ENCODE data around the gene LRP1. TPM values are rescaled to one million over a fixed set of nuclear protein-coding genes. Genes with fewer than 3 reads are reported as not detected.

LRP1 gene
- total RNA-seq, 1 experiment from 2014 or later, result 9.0 TPM

GRCh38 chr12:57221169-57221917 is 93.1 kb downstream of the LRP1 start:
- intact Hi-C loops (cut with micrococcal nuclease; ENCODE audit: unreplicated experiment), result no loop called here
- POLR2A ChIA-PET, result no interaction called here
- Histone ChIP-seq H3K36me3 (ENCODE audit: control insufficient read depth, insufficient read depth, low read length) (no peaks in the 10 kb centered on the region; the same call in 1 of the 2 replicates), H3K4me1 (ENCODE audit: control insufficient read depth, insufficient read depth, low read length) (peaks cover 10% of the 10 kb centered on the region), H3K4me3 (ENCODE audit: low read depth in 2 of 2, low read length in 2 of 2) (no peak overlapping the region), H3K9me3 (ENCODE audit: control insufficient read depth, insufficient read depth, low read depth, low read length) (no peaks in the 10 kb centered on the region), H3K27me3 (ENCODE audit: control insufficient read depth, insufficient read depth, low read length) (no peaks in the 10 kb centered on the region; the same call in 1 of the 2 replicates), H3K27ac (ENCODE audit: low read length) (no peak overlapping the region)
- in situ Hi-C loops (cut with HindIII; ENCODE audit: low pct_unique_long_range_greater_than_20kb, low sequenced_read_pairs), result no loop called here
- no peak for ATAC-seq
- CTCF ChIA-PET, result no interaction called here
- DNase-seq (ENCODE audit: low read depth, low spot score), result no peak
- no TSS peak for BruUV-seq (replicated peaks)
- TF ChIP-seq POLR2AphosphoS5 (IDR thresholded peaks at IDR 0.05; ENCODE audit: low read depth, low read length) (no peak), CTCF (IDR thresholded peaks at IDR 0.05) (no peak), SIN3A (IDR thresholded peaks at IDR 0.05; ENCODE audit: borderline replicate concordance, insufficient read depth, low read depth, low read length) (no peak), REST (IDR thresholded peaks at IDR 0.05; ENCODE audit: insufficient read depth in 1 of 2, low read depth in 2 of 2, low read length in 1 of 2) (no peak), TCF7L2 (IDR thresholded peaks at IDR 0.05; ENCODE audit: low read depth, low read length) (no peak)

GRCh38 chr12:57222286-57223190 is 94.3 kb downstream of the LRP1 start:
- CTCF ChIA-PET, result no interaction called here
- TF ChIP-seq POLR2AphosphoS5 (IDR thresholded peaks at IDR 0.05; ENCODE audit: low read depth, low read length), result no peak
- TF ChIP-seq REST (IDR thresholded peaks at IDR 0.05; ENCODE audit: insufficient read depth in 1 of 2, low read depth in 2 of 2, low read length in 1 of 2), result no peak
- TF ChIP-seq CTCF (IDR thresholded peaks at IDR 0.05), result no peak
- no peak for TF ChIP-seq TCF7L2 (IDR thresholded peaks at IDR 0.05; ENCODE audit: low read depth, low read length)
- H3K27me3 ChIP-seq (ENCODE audit: control insufficient read depth, insufficient read depth, low read length), result no peaks in the 10 kb centered on the region; the same call in 1 of the 2 replicates
- DNase-seq (ENCODE audit: low read depth, low spot score) (no peak), ATAC-seq (no peak)
- H3K36me3 ChIP-seq (ENCODE audit: control insufficient read depth, insufficient read depth, low read length), result no peaks in the 10 kb centered on the region
- H3K4me3 ChIP-seq (ENCODE audit: low read depth in 2 of 2, low read length in 2 of 2), result no peak overlapping the region
- peaks cover 6% of the 10 kb centered on the region; the same call in 1 of the 2 replicates for H3K4me1 ChIP-seq (ENCODE audit: control insufficient read depth, insufficient read depth, low read length)
- no TSS peak for BruUV-seq (replicated peaks)
- intact Hi-C loops (cut with micrococcal nuclease; ENCODE audit: unreplicated experiment) (no loop called here), in situ Hi-C loops (cut with HindIII; ENCODE audit: low pct_unique_long_range_greater_than_20kb, low sequenced_read_pairs) (no loop called here)
- H3K27ac ChIP-seq (ENCODE audit: low read length), result no peak overlapping the region
- H3K9me3 ChIP-seq (ENCODE audit: control insufficient read depth, insufficient read depth, low read depth, low read length), result no peaks in the 10 kb centered on the region
- POLR2A ChIA-PET, result no interaction called here
